NCI-H1417 (cell line): ENCODE measurements around the gene RFNG.

Source experiments
- DNase-seq, 3 experiments: peaks; one replicate each; lab custom pipeline; 2025; lab: John Stamatoyannopoulos, UW

Gene RFNG

DNA sequence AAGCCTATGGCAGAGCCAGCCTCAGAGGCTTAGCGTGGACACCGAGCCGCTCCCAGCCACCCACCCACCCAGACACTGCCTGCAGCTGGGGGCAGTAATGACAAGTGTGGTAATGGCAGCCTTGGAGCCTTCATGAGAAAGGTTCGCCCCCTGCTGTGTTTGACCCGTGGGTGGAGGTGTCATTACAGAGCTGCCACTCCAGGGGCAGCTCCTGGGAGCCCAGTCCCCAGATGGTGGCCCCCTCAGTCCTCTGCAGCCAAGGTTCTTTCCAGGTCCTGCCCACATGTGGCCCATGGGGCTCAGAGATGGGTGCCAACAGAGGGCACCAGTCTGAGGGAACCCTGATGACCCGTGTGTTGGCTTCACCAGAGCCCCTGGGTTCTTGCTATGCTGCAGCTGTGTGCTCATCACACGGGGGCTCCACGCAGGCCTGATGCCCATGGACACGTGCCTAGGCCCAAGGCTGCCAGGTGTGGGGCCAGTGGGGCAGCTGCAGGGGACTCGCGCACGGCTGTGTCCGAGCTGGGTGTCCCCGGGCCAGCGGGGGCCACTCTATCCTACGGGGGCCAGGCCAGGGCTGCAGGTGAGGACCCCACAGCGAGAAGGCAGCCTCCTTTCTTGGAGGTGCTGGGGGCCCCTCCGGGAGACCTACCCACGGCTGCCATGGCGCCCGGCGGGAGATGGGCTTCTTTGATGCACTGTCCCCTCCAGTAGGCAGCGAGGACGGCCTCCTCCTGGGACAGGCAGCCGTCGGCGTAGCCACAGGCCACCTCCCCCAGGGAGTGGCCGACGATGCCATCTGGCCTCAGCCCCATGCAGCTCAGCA is 38.3 kb upstream of the RFNG start:
- no peak for DNase-seq

GRCh38 chr17:82088838-82089722 is 37.5 kb upstream of the RFNG start:
- no peak for DNase-seq

DNA sequence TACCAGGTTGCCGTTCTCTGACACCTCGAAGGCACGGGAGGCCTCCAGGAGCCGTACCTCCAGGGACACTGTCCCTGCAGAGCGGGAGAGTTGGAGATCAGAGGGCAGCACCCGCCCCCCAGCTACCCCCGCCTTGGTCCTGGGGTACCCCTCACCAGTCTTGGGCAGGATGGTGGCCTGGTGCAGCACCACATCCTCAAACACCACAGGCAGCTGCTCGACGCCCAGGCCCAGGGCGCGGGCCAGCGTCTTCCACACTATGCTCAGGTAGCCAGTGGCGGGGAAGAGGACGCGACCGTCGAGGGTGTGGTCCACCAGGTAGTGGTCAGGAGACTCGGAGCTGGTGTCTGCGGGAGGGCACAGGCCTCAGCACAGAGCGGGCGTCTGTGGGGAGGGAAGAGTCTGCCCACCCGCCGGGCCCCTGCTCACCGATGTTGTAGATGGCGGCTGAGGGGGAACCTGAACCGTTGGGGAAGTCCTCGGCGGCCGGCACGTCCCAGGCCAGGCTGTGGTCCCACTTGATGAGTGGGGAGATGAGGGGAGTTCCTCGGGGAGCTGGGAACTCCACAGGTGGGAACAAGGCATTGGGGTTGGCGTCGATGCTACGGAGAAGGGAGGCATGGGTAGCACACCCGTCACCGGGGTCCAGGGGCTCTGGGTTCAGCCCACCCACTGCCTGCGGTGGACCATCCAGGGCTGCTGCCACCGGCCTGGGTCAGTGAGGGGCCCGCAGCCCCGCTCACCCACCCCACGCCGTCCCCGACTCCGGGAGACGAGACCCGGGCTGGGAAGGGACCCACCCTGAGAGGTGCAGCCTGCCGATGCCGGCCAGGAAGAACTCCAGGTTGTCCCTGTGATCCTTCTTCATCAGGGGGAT is 36.6 kb upstream of the RFNG start:
- DNase-seq = no peak

GRCh38 chr17:82086941-82087906 is 35.6 kb upstream of the RFNG start:
- no peak for DNase-seq

GRCh38 chr17:82085931-82086764 is 34.5 kb upstream of the RFNG start:
- DNase-seq = no peak

DNA sequence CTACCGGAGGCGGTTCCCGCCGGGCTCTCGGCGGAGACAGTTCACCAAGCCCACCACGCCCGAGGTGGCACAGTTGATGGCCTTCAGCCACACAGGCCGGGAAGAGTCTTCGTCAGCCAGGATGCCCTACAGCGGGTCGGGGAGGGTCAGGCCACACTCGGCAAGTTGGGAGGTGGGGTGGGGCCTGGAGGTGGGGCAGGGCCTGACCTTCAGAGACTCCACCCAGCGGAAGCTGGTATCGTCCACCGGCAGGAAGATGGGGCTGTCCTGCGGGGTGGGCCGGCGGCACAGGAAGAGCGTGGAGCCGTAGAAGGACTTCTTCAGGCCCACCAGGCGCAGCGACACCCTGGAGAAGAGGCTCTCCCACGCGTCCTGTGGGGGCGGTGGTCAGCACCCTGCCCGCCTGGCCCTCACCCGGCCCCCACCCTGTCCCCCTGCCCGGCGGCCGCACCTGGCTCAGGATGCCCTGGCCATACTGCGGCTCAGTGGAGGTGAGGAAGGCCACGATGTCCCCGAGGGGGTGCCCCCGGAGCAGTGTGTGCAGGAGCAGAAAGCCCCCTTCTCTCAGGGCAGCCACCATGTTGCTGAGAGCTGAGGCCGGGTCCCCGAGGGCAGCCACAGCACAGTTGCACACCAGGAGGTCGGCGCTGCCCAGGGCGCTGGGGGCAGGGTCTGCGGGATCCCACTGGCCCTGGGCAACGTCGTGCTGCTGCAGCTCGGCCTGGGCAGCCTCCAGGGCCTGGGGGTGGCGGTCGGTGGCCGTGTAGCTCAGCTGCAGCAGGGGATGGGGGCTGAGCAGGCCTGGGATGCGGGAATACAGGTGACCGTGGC is 33.6 kb upstream of the RFNG start:
- DNase-seq = no peak

- no peak for DNase-seq
These were observed 32.9 kb upstream of the RFNG start for GRCh38 chr17:82084373-82085030.

DNA sequence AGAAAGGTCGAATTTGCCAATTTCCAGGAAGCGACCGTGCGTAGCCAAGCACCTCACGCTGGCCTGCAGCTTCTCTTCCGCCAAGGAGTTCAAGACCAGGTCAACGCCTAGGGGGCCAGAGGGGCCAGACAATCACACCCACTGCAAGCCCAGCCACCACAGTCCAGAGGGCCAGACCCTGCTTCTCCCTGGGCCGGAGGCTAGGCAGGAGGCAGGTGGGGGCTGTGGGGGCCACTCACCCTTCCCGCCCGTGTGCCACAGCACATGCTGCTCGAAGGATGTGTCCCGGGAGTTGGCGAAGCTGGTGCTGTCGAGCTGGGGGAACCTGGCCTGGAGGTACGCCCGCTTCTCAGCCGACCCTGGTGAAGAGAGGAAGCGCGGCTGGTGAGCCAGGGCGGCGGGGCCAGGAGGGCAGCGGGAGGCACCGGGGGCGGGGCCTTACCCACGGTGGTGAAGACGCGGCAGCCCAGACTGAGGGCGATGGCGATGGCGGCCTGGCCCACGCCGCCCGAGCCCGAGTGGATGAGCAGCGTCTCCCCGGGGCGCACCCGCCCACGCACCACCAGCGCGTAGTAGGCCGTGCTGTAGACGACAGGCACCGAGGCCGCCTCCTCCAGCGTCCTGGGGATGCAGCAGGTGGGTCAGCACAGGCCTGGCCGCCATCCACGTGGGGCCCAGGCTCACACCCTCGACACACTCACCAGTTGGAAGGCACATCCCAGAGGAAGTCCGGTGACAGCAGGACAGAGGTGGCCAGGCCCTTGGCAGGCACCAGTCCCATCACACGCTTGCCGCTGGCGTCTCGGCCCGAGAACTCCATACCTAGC is 32.1 kb upstream of the RFNG start:
- DNase-seq = no peak

- no peak for DNase-seq
These were observed 31.4 kb upstream of the RFNG start for GRCh38 chr17:82083009-82083408.

DNA sequence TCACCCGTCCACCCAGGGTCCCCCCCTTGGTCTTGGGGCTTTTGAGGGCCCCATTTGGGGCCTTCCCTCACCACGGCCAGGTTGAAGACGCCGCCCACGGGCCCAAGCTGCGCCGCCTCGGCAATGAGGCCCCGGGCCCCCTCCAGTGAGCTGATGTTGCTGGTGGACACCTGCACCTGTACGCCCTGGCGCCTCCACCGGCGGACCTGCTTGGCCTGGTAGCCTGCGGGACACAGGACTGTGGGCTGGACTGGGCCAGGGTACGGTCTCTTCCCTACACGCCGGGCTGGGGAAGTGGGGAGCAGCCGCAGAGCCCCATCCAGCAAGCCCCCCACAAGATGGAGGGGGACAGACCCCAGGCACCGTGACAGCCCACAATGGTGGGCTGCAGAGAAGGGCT is 30.8 kb upstream of the RFNG start:
- DNase-seq = no peak

DNA sequence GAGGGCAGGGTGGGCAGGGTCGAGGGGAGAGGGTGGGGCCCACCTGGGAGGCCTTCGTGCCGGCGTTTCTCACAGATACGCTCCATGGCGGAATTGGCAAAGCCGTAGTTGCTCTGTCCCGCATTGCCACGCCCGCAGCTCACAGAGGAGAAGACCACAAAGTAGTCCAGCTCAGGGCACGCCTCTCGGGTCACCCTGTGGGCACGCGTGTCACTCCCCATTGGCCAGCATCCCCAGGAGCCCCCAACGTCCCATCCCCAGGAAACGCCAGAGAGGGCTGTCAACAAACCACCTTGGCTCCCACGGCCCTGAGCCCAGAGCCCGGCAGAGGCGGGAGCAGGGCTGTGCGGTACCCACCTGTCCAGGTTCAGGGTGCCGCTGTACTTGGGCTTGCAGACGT is 30.4 kb upstream of the RFNG start:
- DNase-seq = no peak

GRCh38 chr17:82081546-82081945 is 29.9 kb upstream of the RFNG start:
- no peak for DNase-seq

GRCh38 chr17:82080789-82081464 is 29.3 kb upstream of the RFNG start:
- DNase-seq = no peak

DNA sequence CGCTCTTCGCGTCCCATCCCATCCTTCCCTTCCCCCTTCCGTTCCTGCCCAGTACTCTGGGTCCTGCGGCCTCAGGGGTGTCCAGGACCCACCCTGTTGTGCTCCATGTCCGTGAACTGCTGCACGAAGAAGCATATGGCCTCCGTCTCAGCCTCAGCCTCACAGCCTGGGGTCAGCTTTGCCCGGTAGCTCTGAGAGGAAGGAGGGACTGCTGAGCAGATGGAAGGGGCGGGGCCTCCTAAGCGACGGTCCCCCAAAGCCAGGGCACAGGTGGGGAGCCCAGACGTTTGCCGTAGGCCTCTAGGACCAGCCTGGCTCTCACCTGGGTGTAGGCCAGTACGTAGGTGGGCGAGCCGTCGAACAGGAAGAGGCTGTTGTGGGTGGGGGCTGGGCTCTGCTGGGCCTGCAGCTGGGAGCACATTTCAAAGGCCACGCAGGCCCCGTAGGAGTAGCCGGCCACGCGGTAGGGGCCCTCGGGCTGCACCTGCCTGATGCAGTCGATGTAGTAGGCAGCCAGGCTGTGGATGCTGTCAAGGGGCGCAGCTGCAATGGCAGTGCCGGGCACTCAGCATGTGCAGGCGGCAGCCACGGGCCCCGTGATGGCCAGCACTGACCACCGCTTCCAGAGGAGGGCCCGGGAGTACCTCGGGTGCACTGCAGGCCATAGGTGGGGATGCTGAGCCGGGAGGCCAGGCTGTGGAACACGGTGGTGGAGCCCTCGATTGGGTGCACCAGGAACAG is 28.6 kb upstream of the RFNG start:
- DNase-seq = no peak

DNA sequence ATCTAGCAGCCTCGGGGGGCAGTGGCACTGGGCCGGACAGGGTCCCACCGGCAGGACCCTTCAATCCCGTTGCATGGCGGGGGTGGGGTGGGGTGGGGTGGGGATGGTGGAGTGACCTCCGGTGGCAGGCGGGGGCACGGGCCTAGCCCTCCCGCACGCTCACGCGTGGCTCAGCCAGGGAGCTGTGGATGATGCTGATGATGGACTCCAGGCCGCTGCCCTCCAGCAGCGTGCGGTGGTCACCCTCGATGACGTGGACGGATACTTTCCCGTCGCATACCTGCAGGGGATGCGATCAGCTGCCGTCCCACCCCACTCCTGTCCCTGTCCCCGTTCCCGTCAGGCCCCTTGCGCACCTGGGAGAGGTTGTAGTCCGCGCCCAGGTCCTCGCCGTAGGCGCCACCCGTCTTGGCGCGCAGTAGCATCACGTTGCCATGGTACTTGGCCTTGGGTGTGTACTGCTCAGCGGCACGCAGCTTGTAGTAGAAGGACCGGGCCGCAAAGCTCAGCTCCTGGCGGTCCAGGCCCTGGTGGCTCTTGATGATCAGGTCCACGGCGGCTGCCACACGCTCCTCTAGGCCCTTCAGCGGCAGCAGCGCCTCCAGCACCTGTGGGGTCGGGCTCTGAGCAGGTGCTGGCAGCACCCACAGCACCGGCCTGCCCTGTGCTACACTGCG is 27.5 kb upstream of the RFNG start:
- DNase-seq = no peak

DNA sequence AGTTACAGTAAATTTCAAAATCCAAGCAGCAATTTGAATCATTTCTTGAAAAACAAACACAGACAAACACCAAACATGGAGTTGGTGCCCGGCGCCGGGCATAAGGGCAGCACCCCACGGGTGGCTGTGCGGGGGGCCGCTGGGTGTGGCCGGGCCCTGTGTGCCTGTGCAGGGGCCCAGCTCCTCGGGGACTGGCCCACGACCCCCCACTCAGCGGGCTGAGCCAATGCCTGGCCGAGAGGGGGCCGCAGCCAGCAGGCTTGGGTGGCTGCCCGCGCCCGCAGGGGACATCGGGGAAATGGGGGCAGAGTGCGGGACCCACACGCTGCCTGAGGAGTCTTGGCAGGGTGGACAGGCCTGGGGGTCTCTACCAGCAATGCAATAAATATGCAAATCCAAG is 26.8 kb upstream of the RFNG start:
- no peak for DNase-seq
